Middle frontal gyrus (tissue), 1 donor: Measurements from ENCODE around the gene TNIK.

Experiments
- DNase-seq: peaks from one replicate; pipeline ENCODE4 v3.0.0-alpha.2; 2015; ENCODE audit warnings: low spot score; ENCODE audit errors: extremely low spot score

Gene TNIK

GRCh38 chr3:171364500-171364899 is 95.7 kb downstream of the TNIK start:
- no peak for DNase-seq

DNA sequence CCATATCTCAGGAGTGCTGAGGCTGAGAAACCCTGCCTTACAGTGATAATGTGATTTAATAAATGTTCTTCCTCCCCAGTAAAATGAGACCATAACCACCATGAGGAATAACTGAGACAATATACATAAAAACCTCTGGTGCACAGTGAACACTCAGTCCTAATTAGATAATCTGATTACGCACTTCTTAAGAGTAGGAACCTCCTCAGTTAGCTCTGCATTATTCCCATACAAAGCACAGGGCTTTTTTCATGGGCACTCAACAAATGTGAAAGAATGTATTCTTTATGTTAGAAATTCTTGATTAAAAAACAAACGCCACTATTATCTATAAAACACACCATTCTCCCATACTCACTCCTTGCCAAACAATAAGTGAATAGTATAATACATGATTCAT is 97.0 kb downstream of the TNIK start:
- DNase-seq = no peak

DNA sequence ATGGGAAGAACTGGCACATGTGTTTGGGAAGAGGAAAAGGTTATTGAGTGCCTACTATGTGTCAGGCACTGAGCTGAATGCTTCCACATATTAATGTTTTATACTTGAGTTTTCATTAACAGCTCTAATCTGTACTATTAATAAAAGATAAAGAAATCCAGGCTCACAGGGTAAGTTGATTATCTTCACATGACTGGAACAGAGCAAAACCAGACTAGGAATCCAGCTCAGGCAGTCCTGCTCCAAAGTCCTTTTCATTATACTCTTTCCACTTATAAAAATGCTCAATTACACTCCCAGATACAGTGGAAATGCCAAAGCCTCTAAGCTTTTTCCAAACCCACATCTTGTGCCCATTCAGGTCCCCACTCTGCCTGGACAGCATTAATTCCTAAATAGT is 97.6 kb downstream of the TNIK start:
- DNase-seq = no peak

DNA sequence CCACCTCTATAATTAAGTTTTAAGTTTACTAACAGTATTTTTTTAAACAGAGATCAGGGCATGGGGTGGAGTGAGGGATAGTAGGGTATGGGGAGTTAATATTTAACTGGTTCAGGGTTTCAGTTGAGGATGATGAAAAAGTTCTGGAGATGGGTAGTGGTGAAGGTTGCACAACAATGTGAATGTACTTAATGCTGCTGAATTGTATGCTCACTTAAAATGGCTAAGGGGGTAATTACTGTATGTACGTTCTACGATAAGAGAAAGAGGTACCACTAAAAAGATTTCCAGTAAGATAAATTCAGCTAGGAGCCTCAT is 101.4 kb downstream of the TNIK start:
- no peak for DNase-seq

DNA sequence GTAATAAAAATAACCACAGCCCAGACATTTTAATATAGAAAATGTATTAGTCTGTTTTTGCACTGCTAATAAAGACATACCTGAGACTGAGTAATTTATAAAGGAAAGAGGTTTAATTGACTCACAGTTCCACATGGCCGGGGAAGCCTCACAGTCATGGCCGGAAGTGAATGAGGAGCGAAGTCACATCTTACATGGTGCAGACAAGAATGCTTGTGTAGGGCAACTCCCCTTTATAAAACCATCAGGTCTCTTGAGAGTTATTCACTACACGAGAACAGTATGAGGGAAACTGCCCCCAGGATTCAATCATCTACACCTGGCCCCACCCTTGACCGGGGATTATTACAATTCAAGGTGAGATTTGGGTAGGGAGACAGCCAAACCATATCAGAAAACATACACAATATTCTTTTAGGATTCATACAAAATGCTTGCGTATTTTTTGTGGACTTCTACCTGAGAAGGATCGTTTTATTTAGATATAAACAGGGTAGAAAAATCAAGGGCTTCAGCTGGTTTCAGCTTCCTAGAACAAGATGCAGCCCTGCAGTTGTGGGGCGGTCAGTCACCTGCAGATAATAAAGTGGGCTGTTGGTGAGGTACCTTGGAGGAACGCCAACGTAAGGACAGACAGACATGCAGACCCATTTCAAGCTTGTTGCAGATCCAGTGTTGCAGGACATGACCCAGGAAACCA is 101.9 kb downstream of the TNIK start:
- no peak for DNase-seq

DNA sequence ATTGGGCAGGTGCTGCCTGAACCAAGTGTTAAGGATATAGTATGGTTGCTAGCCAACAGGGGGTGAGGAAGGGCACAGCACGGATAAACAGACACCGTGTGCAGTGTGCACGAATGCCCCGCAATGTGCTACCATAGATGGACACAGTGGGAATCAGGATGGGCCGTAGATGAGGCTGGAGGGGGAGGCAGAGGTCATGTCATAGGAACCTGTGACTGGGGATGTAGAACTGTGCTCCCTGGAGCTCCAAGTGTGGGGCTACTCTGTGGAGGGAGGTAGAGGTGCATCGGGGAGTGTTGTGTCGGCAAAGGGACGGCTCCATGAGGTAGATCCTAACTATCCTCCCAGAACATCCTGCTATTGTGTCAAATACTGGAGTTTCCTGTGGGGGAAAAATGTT is 102.5 kb downstream of the TNIK start:
- no peak for DNase-seq

GRCh38 chr3:171356251-171356650 is 104.0 kb downstream of the TNIK start:
- no peak for DNase-seq

DNA sequence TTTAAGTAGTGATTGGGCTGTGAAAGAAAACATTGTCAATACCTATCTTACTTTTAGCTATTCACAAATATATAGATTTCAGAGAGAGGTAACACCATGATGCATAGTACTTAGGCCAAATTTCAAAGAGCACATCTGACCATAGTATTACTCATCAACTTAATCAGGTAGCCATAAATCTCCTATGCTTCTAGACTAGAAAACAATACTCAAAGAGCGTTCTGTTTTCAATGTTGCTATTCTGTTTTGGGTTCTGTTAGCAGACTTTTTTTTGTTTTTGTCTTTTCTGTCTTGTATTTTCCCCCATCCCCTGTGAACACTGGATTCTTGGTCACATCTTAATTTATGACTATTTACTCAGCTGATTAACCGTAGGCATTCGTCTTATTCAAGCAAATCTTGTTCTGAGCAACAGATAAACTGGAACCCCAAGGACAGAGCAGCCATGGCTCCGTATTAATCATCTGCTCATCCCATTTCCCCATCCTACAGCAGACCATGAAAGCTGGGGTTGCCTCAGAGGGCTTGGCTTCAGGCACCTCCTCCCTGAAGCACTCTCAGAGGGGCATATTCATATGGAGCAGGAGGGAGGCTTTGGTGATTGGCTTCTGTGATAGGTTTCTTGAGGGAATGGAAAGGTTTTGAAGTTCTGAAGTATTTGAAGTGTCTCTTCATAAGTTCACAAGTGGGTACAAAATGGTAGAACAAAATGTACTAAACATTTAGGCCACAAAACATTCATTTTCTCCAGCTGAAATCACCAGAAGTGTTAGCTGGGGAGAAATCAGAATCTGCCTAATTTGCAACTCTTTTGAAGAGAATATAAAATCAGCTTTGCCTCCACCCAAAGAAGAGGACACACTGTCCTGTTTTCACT is 105.3 kb downstream of the TNIK start:
- DNase-seq = no peak

DNA sequence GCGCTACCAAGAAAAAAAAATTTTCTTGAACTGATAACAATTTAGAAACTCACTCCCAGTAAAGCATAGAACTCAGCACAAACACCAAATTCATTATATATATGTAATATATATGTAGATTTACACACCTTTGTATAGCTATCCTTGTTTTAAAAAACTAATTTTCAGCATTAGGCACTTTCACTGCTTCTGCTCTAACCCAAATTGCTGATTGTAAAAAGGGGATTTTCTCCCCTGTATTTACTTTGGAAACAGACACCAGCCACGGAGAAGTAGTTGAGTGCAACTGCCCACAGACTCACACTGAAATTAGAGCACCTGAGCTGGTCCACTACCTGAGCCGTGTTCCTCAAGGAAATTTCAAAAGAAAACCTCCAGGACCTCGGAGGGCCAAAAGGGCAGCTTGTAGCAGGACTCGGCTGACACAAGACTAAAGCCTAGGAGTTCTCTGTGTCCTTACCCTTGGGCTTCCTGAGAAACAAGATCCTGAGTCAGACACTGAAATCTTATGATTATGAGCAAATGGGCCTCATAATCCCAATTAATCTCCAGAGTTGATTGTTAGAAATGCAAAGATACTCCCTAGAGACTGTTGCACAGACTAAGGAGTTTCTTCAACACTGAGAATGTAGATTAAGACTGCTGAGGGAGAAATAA is 106.0 kb downstream of the TNIK start:
- DNase-seq = no peak

DNA sequence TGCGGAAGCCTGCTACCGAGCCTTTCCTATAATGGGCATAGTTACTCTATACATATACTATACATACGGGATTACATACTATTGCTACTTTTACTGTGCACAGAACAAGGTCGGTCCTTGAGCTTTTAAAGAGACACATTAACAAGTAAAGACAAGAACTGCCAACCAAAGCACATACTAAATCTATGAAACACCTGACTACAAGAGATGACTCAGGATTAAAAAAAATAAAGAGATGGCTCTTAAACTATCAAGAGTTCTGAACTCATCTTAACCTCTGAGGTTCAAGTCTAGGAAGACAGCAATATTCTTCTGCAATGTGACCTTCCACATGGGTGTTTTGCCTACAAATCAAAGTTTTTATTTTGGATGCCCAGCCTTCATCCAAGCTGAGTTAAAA is 106.8 kb downstream of the TNIK start:
- DNase-seq = no peak

- DNase-seq = no peak
These were observed 107.7 kb downstream of the TNIK start for GRCh38 chr3:171352387-171352935.

GRCh38 chr3:171351676-171352075 is 108.5 kb downstream of the TNIK start:
- DNase-seq = no peak

GRCh38 chr3:171350364-171350763 is 109.8 kb downstream of the TNIK start:
- DNase-seq = no peak

DNA sequence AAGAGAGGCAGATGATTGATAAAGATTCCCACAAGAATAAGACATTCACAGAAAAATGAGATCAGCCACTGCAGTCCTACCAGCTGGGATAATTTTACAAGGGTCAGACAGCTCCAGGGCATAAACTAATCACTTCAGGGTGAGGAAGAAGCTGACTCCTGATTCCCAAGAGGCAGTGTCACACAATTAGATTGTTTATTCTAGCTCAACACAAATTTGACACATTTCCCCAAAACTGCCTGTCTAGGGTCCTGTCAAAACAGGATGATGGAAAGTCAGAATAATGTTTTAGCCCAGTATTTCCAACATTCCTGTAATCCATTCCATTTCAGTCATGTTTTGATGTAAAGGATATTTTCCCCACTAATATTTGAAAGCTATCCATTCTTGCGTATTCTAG is 110.8 kb downstream of the TNIK start:
- DNase-seq = no peak

DNA sequence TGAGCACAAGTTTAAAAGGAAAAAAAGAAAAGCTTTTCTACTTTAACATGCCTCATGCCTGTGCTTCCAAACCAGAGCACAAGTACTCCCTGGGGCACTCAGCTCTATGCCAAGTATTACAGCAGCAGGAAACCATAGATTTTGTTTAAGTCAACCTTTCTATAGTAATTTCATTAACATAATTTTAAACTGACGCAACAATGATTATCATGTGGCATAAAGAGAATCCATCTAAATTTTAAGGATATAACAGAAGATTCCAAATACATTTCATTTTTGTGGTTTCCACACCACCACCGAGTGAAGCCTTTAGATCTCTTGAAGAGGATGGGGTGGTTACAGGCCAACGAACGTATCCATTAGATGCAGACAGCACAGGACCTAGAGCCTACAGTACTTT is 112.1 kb downstream of the TNIK start:
- no peak for DNase-seq

GRCh38 chr3:171347301-171348039 is 112.7 kb downstream of the TNIK start:
- DNase-seq = peak; percentile 28

DNA sequence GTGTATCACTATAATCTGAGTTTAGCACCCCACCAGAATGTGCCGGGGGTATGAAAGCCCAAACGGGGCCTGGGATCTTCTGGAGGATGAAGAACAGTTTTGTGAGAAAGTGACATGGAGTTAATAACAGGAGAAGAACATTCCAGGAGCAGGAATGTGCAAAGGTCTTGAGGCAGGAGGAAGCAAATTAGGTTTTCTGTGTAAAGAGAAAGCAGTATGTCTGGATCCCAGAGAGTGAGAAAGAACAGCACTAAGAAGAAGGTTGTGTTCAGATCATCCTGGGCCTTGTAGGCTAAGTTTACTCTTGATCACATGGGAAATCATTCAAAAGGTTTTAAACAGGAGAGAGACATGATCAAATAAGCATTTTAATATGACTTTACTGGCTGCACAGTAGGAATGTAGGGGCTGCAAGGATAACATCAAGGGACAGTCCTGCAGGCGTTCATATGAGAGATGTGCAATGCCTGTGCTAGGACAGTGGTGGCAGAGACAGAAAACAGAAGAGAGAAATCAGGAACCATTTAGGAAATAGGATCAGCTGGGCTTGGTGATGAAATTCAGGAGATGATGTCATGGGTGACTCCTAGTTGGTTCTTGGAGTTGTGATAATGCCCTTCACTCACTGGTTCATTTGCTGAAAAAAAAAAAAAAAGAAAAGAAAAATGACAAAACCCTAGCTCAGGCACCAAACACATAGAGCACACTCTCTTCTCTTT is 113.5 kb downstream of the TNIK start:
- no peak for DNase-seq

- no peak for DNase-seq
These were observed 114.2 kb downstream of the TNIK start for GRCh38 chr3:171346019-171346418.

DNA sequence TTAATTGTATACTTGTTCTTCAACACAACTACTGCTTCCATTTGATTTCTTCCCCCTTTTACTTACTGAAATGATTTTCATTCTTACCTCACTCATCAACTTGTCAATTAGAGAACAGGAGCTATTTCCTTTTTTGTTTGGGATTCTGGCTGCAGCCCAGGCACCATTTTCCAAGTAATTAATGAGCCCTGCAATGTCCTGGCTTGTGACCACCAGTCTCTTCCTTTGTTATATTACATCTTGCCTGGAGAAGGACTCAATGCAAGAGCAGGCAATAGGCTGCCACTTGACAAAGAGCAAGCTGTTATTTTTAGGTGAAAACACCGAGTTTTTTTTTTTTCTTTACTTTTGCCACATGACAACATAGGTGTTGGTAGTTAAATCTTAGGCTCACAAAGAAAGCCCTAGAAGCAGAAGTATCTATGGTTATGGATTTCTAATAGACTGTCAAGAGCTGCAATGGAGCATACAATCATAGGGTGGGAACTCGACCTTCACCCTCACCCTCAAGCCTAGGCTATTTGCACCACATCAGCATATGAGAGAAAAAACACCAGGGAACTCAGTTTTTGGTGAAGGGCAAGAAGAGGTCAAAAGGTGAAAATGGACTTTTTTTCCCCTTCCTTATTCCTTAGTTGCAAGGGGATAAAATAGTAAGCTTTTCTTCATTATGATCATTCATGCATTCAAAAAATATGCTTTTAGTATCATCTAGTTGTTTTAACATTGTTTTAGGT is 114.9 kb downstream of the TNIK start:
- DNase-seq = no peak

GRCh38 chr3:171343693-171344092 is 116.5 kb downstream of the TNIK start:
- no peak for DNase-seq
